Measurements from ENCODE around the gene PYCARD.

DNA sequence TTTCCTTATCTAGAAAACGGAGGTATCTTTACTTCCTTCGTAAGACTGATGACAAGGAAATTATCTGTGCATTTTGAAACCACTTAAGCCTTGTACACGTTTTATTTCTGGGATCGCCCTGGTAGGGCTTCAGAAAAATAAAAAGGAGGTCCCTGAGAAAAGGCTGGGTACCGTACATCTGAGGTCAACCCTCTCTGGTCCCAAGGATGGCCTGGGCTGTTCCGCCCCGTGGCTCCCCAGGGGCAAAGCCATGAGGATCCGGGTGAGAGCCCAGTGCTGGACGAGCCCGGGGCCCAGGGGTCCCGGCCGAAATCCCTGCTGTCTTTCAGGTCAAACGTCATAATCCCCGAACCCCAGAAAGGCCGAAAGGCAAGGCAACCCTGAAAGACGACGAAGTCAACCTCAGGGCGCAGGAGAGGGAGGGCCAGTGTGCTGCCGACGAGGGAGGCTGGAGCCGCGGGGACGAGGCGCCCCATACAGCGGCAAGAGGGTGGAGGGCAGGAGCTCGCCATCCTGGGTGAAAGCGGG is 23.3 kb downstream of the PYCARD start:
- TF ChIP-seq, protein P1, sequence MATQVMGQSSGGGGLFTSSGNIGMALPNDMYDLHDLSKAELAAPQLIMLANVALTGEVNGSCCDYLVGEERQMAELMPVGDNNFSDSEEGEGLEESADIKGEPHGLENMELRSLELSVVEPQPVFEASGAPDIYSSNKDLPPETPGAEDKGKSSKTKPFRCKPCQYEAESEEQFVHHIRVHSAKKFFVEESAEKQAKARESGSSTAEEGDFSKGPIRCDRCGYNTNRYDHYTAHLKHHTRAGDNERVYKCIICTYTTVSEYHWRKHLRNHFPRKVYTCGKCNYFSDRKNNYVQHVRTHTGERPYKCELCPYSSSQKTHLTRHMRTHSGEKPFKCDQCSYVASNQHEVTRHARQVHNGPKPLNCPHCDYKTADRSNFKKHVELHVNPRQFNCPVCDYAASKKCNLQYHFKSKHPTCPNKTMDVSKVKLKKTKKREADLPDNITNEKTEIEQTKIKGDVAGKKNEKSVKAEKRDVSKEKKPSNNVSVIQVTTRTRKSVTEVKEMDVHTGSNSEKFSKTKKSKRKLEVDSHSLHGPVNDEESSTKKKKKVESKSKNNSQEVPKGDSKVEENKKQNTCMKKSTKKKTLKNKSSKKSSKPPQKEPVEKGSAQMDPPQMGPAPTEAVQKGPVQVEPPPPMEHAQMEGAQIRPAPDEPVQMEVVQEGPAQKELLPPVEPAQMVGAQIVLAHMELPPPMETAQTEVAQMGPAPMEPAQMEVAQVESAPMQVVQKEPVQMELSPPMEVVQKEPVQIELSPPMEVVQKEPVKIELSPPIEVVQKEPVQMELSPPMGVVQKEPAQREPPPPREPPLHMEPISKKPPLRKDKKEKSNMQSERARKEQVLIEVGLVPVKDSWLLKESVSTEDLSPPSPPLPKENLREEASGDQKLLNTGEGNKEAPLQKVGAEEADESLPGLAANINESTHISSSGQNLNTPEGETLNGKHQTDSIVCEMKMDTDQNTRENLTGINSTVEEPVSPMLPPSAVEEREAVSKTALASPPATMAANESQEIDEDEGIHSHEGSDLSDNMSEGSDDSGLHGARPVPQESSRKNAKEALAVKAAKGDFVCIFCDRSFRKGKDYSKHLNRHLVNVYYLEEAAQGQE (IDR thresholded peaks at IDR 0.05; ENCODE audit: unreplicated experiment), result no peak
- TF ChIP-seq POLR2AphosphoS5 (IDR thresholded peaks at IDR 0.05; ENCODE audit: low read depth), result no peak
- TF ChIP-seq, protein P2, sequence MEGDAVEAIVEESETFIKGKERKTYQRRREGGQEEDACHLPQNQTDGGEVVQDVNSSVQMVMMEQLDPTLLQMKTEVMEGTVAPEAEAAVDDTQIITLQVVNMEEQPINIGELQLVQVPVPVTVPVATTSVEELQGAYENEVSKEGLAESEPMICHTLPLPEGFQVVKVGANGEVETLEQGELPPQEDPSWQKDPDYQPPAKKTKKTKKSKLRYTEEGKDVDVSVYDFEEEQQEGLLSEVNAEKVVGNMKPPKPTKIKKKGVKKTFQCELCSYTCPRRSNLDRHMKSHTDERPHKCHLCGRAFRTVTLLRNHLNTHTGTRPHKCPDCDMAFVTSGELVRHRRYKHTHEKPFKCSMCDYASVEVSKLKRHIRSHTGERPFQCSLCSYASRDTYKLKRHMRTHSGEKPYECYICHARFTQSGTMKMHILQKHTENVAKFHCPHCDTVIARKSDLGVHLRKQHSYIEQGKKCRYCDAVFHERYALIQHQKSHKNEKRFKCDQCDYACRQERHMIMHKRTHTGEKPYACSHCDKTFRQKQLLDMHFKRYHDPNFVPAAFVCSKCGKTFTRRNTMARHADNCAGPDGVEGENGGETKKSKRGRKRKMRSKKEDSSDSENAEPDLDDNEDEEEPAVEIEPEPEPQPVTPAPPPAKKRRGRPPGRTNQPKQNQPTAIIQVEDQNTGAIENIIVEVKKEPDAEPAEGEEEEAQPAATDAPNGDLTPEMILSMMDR (conservative IDR thresholded peaks at IDR 0.05; ENCODE audit: low read depth in 2 of 2), result no peak
- TF ChIP-seq CREB1 (CRISPR knock-in tag; IDR thresholded peaks at IDR 0.05; ENCODE audit: low read depth), result no peak
- no peak for TF ChIP-seq EZH2 (IDR thresholded peaks at IDR 0.05; ENCODE audit: low read depth, unreplicated experiment)

Measured in GM23338 (cell line).